Endothelial cell of umbilical vein (primary cell): ENCODE data around the gene LRRIQ1. TPM values are rescaled to one million over a fixed set of nuclear protein-coding genes. Genes with fewer than 3 reads are reported as not detected.

Source experiments
- BruUV-seq: library from RNA; stranded (reverse); fragments of 400-500 nt; replicated peaks from 2 replicates; lab custom pipeline; 2021; lab: Mats Ljungman, UMichigan
- CTCF ChIA-PET: fragments of 300-600, 350-600 bp; sonication (Branson Sonifier 250); formaldehyde crosslinking; loops from one replicate; lab custom pipeline; 2021; ENCODE audit warnings: antibody characterized with exemption, inconsistent platforms; lab: Charles Lee
- POLR2A ChIA-PET: fragments of 300-600, 350-600 bp; sonication (Branson Sonifier 250); formaldehyde crosslinking; loops from one replicate; lab custom pipeline; 2021; ENCODE audit warnings: antibody characterized with exemption, inconsistent platforms; lab: Charles Lee
- DNase-seq: peaks from one replicate; pipeline ENCODE4 v3.0.0-alpha.2; 2011; ENCODE audit warnings: low read depth, low spot score
- FAIRE-seq: peaks from 2 replicates; lab custom pipeline; 2011; peaks lifted over from hg19 to GRCh38; lab: Jason Lieb, UNC
- H2AFZ ChIP-seq: 2 replicates; pipeline ENCODE4 v1.6.0; 2012; ENCODE audit warnings: low read depth, low read length, control low read depth, inconsistent platforms
- H3K27ac ChIP-seq: 2 replicates; pipeline ENCODE4 v1.5.1; 2011; ENCODE audit warnings: low read depth, mild to moderate bottlenecking, control low read depth, low read length, moderate library complexity; ENCODE audit not compliant: insufficient read depth
- H3K27me3 ChIP-seq, 2 experiments: 2 replicates each; pipeline versions ENCODE4 v1.6.0 to v1.6.1; 2011; ENCODE audit warnings: low read length in 2 of 2, mixed read lengths in 1 of 2; ENCODE audit not compliant: control insufficient read depth in 2 of 2, insufficient read depth in 2 of 2
- H3K36me3 ChIP-seq, 2 experiments: 2 replicates in 1 of 2; 3 replicates in 1 of 2; pipeline ENCODE4 v1.5.1; 2011; ENCODE audit warnings: low read length in 2 of 2, mild to moderate bottlenecking in 1 of 2, moderate library complexity in 1 of 2; ENCODE audit not compliant: control insufficient read depth in 2 of 2, insufficient read depth in 2 of 2; ENCODE audit errors: extremely low read depth in 1 of 2
- H3K4me1 ChIP-seq: 3 replicates; pipeline ENCODE4 v1.5.1; 2011; ENCODE audit warnings: mild to moderate bottlenecking, low read length; ENCODE audit not compliant: control insufficient read depth, insufficient read depth; ENCODE audit errors: extremely low read depth
- H3K4me2 ChIP-seq: 2 replicates; pipeline ENCODE4 v1.6.1; 2011; ENCODE audit warnings: low read length, control low read depth, mixed read lengths; ENCODE audit not compliant: insufficient read depth
- H3K4me3 ChIP-seq, 3 experiments: fragments of 200-600 bp in 1 of 3; sonication (generic), shearing (Covaris generic) in 1 of 3; replicated peaks in 1 of 3; 2 replicates each; pipeline ENCODE4 v1.5.1; 2011 to 2016; ENCODE audit warnings: control low read depth in 3 of 3, low read length in 3 of 3, mild to moderate bottlenecking in 2 of 3, inconsistent platforms in 1 of 3, low read depth in 1 of 3, moderate library complexity in 1 of 3; ENCODE audit not compliant: insufficient read depth in 1 of 3
- H3K79me2 ChIP-seq: 2 replicates; pipeline ENCODE4 v1.6.0; 2012; ENCODE audit warnings: low read length, inconsistent platforms; ENCODE audit not compliant: control insufficient read depth, insufficient read depth
- H3K9ac ChIP-seq: replicated peaks from 2 replicates; pipeline ENCODE3; 2011; ENCODE audit warnings: low read length, control low read depth; ENCODE audit not compliant: insufficient read depth; ENCODE audit errors: extremely low read depth
- H3K9me1 ChIP-seq: replicated peaks from 3 replicates; pipeline ENCODE4 v1.6.0; 2011; ENCODE audit warnings: mild to moderate bottlenecking, low read length; ENCODE audit not compliant: control insufficient read depth, insufficient read depth; ENCODE audit errors: extremely low read depth
- H3K9me3 ChIP-seq: replicated peaks from 2 replicates; pipeline ENCODE4 v1.5.1; 2012; ENCODE audit warnings: low read length, inconsistent platforms; ENCODE audit not compliant: control insufficient read depth, insufficient read depth
- H4K20me1 ChIP-seq: replicated peaks from 2 replicates; pipeline ENCODE3; 2011; ENCODE audit warnings: mild to moderate bottlenecking, low read length; ENCODE audit not compliant: control insufficient read depth, insufficient read depth; ENCODE audit errors: extremely low read depth
- EZH2 ChIP-seq: IDR thresholded peaks from 2 replicates; pipeline ENCODE4 v1.6.1; 2012; ENCODE audit warnings: borderline replicate concordance, low read depth, mild to moderate bottlenecking, moderate library complexity, low read length, inconsistent platforms; ENCODE audit not compliant: severe bottlenecking
- FOS ChIP-seq: IDR thresholded peaks from 2 replicates; pipeline ENCODE4 v1.6.1; 2011; ENCODE audit warnings: mild to moderate bottlenecking, low read length, moderate library complexity, borderline replicate concordance; ENCODE audit not compliant: insufficient read depth
- GATA2 ChIP-seq: IDR thresholded peaks from 2 replicates; pipeline ENCODE4 v1.7.0; 2011; ENCODE audit warnings: low read depth, mild to moderate bottlenecking, moderate library complexity, mixed read lengths, low read length; ENCODE audit not compliant: insufficient read length, insufficient read depth
- JUN ChIP-seq: IDR thresholded peaks from 2 replicates; pipeline ENCODE4 v1.6.1; 2011; ENCODE audit warnings: borderline replicate concordance, low read depth; ENCODE audit not compliant: insufficient read length, insufficient read depth
- MYC ChIP-seq: IDR thresholded peaks from one replicate; pipeline ENCODE4 v1.6.1; 2011; ENCODE audit warnings: mild to moderate bottlenecking, low read depth, low read length
- POLR2A ChIP-seq: IDR thresholded peaks from 2 replicates; pipeline ENCODE4 v1.6.1; 2012; ENCODE audit warnings: low read depth, mild to moderate bottlenecking, control low read depth, low read length
- POLR2AphosphoS5 ChIP-seq: IDR thresholded peaks from 2 replicates; pipeline ENCODE4 v1.6.1; 2012; ENCODE audit warnings: low read depth, mild to moderate bottlenecking, control low read depth, low read length, moderate library complexity; ENCODE audit not compliant: insufficient read depth
- dilution Hi-C: fragments of 300-500 bp; cut with MboI; formaldehyde crosslinking; loops from one replicate; pipeline ENCODE4 v1.15.0; 2019; ENCODE audit warnings: low sequenced_read_pairs; ENCODE audit not compliant: extremely low pct_ligation_motif_present
- intact Hi-C: fragments of 100-400 bp; cut with micrococcal nuclease; formaldehyde crosslinking; loops from one replicate; pipeline ENCODE4 v1.10.0; 2022
- polyA plus RNA-seq, 4 experiments: library from polyadenylated mRNA; depleted of rRNA in 3 of 4; stranded (reverse) in 3 of 4; unstranded in 1 of 4; fragments of >200 nt; gene quantifications; 2 replicates each; pipeline versions ENCODE4 v1.2.1 to v1.2.3, GENCODE V29; 2011 to 2012; ENCODE audit warnings: missing spikeins in 1 of 4
- total RNA-seq: library from RNA; stranded (reverse); gene quantifications from 2 replicates; pipeline ENCODE4 v1.2.3, GENCODE V29; 2021
- TF ChIP-seq, protein P1 (sequence below): IDR thresholded peaks from 2 replicates; pipeline ENCODE4 v1.6.1; 2011; ENCODE audit not compliant: insufficient read depth, insufficient read length
- TF ChIP-seq, protein P2 (sequence below), 2 donors: IDR thresholded peaks; 1 replicate in 1 of 2; 2 replicates in 1 of 2; pipeline ENCODE4 v1.5.1; 2011; ENCODE audit warnings: low read length in 2 of 2, mild to moderate bottlenecking in 2 of 2, moderate library complexity in 2 of 2, control low read depth in 1 of 2, inconsistent platforms in 1 of 2, low read depth in 1 of 2; ENCODE audit not compliant: insufficient read depth in 1 of 2; ENCODE audit errors: extremely low read depth in 1 of 2

LRRIQ1 gene
- total and polyA plus RNA-seq, 2 donors (not counting 3 experiments of a cell fraction or from before 2014, with no cell fraction given) = 0.08 to 0.20 TPM

DNA sequence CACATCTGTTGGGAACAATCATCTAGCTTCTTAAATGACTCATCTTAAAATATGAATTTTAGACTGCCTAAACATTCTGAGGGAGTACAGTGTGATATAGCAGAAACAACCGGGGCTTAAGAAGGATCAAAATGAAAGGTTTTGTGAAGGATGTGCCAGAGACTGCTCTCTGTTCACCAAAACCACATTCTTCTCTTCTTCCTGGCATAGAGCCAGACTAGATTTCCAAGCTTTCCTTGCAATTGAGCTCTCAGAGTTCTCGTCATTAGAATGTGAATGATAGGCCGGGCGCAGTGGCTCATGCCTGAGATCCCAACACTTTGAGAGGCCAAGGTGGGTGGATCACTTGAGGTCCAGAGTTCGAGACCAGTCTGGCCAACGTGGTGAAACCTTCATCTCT lies 94.5 kb downstream of the LRRIQ1 start:
- no peak for DNase-seq
- H3K9me3 ChIP-seq = no peaks in the 10 kb centered on the region
- no peaks in the 10 kb centered on the region for H4K20me1 ChIP-seq
- H3K4me2 ChIP-seq = no peak overlapping the region
- no peak for FAIRE-seq
- no peak overlapping the region for H3K4me3 ChIP-seq
- H3K4me1 ChIP-seq = no peaks in the 10 kb centered on the region
- H3K9me1 ChIP-seq = no peaks in the 10 kb centered on the region
- no peak overlapping the region for H3K27ac ChIP-seq
- H3K9ac ChIP-seq = no peak overlapping the region
- H3K36me3 ChIP-seq = no peaks in the 10 kb centered on the region
- no TSS peak for BruUV-seq
- ChIA-PET CTCF (no interaction called here), POLR2A (no interaction called here)
- no peak overlapping the region for H2AFZ ChIP-seq
- dilution Hi-C loops = no loop called here
- intact Hi-C loops = no loop called here
- TF ChIP-seq GATA2 (no peak), POLR2A (no peak), JUN (no peak), FOS (no peak), MYC (no peak), POLR2AphosphoS5 (no peak), EZH2 (no peak)
- TF ChIP-seq, protein P1, sequence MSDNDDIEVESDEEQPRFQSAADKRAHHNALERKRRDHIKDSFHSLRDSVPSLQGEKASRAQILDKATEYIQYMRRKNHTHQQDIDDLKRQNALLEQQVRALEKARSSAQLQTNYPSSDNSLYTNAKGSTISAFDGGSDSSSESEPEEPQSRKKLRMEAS = no peak
- TF ChIP-seq, protein P2, sequence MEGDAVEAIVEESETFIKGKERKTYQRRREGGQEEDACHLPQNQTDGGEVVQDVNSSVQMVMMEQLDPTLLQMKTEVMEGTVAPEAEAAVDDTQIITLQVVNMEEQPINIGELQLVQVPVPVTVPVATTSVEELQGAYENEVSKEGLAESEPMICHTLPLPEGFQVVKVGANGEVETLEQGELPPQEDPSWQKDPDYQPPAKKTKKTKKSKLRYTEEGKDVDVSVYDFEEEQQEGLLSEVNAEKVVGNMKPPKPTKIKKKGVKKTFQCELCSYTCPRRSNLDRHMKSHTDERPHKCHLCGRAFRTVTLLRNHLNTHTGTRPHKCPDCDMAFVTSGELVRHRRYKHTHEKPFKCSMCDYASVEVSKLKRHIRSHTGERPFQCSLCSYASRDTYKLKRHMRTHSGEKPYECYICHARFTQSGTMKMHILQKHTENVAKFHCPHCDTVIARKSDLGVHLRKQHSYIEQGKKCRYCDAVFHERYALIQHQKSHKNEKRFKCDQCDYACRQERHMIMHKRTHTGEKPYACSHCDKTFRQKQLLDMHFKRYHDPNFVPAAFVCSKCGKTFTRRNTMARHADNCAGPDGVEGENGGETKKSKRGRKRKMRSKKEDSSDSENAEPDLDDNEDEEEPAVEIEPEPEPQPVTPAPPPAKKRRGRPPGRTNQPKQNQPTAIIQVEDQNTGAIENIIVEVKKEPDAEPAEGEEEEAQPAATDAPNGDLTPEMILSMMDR (IDR thresholded peaks at IDR 0.05; ENCODE audit: extremely low read depth in 1 of 2, insufficient read depth in 1 of 2, low read depth in 1 of 2, low read length in 2 of 2) = no peak
- no peaks in the 10 kb centered on the region for H3K79me2 ChIP-seq
- no peaks in the 10 kb centered on the region for H3K27me3 ChIP-seq
